Activated naive CD8-positive, alpha-beta T cell treated with anti-CD3 and anti-CD28 coated beads, Interleukin-2, amount 50 U/mL, for 24 hours (primary cell): Measurements from ENCODE around the gene NMRK2.
"Not testable (repeated sequence)": the region's sequence is repeated elsewhere in the genome, so short reads cannot be mapped to it uniquely, and the experiment has no call there.

Experiments
- ATAC-seq: fragments of 150-1000 bp; cut with Tn5 transposase; one replicate; pipeline ENCODE4 v1.10.0; 2021
- DNase-seq: peaks from one replicate; pipeline ENCODE4 v3.0.0; 2021
- H3K27ac Mint-ChIP-seq: one replicate; pipeline ENCODE4 v1.8.0; 2021; ENCODE audit warnings: mild to moderate bottlenecking, mixed read lengths
- H3K27me3 Mint-ChIP-seq: one replicate; pipeline ENCODE4 v1.8.0; 2021; ENCODE audit warnings: mixed read lengths
- H3K36me3 Mint-ChIP-seq: one replicate; pipeline ENCODE4 v1.8.0; 2021; ENCODE audit warnings: low read depth, mixed read lengths
- H3K4me1 Mint-ChIP-seq: one replicate; pipeline ENCODE4 v1.8.0; 2021; ENCODE audit warnings: mixed read lengths
- H3K4me3 Mint-ChIP-seq: one replicate; pipeline ENCODE4 v1.8.0; 2021; ENCODE audit warnings: mild to moderate bottlenecking, moderate library complexity, mixed read lengths
- H3K9me3 Mint-ChIP-seq: one replicate; pipeline ENCODE4 v1.8.0; 2021; ENCODE audit warnings: mixed read lengths

The NMRK2 gene

DNA sequence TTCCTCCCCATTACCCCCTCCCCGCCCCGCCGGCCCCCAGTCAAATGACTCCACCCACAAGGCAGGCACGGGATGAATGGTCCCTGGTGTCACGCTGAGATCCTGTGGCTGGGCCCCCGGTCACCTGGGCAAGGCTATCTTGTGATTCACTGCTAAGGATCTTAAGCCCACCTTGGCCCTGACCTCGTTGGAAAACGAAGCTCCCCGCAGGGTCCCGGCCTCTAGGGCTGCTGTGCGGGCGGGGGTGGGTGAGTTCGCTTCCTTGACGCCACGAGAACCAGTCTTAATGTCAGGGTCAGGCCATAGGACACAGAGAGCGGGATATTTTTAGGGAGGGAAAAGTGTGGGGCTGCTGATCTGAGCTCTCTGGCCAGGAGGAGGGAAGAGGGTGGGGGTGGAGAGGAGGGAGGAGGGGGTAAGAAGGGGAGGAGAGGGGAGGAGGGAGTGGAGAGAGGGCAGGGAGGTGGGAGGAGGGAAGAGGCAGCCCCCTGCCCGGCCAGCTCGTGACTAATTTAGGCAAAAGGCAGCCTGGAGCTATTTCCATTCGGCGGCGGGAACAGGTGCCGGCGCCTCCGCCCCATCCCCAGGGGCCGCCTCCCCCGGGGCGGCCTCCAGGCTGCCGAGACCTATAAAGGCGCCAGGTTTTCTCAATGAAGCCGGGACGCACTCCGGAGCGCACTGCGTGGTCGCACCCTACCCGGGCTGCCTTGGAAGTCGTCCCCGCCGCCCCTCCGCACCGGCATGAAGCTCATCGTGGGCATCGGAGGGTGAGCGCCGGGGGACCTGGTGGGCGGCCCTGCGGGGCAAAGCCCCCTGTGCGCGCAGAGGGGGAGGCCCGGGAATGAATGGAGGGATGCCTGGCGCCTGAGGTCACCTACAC lies at the start of gene NMRK2:
Gene NMRK2 (plus strand): TSS at position 139 of the 880 bp plus-strand sequence. CDS start 603 bp downstream, at position 742.
- Mint-ChIP-seq H3K27me3 (peaks cover 22% of the 10 kb centered on the region), H3K36me3 (no peaks in the 10 kb centered on the region), H3K4me3 (no peak within 1 kb of the TSS), H3K4me1 (no peaks in the 10 kb centered on the region), H3K27ac (no peak within 1 kb of the TSS), H3K9me3 (no peaks in the 10 kb centered on the region)
- peak; percentile 14 for DNase-seq
- no peak for ATAC-seq

DNA sequence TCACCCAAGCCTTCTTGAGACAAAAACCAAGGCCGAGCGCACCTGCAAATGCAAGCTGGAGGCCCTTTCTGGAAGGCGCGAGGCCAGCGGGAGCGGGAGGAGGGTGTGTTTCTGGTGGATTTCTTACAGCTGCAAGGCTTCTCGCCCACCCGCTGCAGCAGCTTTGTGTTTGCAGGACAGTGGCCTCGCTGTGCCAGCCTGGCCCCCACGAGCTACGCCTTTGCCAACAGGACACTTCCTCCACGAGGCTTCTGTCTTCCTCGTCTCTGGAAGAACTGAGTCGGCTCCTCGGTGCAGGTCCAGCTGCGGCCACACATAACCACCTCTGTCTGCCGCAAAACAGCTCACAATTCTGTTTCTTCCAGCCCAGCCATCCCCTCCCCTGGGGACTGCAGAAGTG lies 42.3 kb upstream of the NMRK2 start:
- Mint-ChIP-seq H3K4me1 (no peaks in the 10 kb centered on the region), H3K36me3 (no peaks in the 10 kb centered on the region), H3K27me3 (no peaks in the 10 kb centered on the region), H3K9me3 (no peaks in the 10 kb centered on the region), H3K4me3 (no peak overlapping the region), H3K27ac (no peak overlapping the region)
- DNase-seq (no peak), ATAC-seq (no peak)

- no peaks in the 10 kb centered on the region for H3K9me3 Mint-ChIP-seq
- no peaks in the 10 kb centered on the region for H3K27me3 Mint-ChIP-seq
- ATAC-seq (no peak), DNase-seq (no peak)
- H3K4me1 Mint-ChIP-seq, result peaks cover 3% of the 10 kb centered on the region
- H3K36me3 Mint-ChIP-seq, result no peaks in the 10 kb centered on the region
- no peak overlapping the region for H3K4me3 Mint-ChIP-seq
- H3K27ac Mint-ChIP-seq, result no peak overlapping the region
These were observed 39.2 kb upstream of the NMRK2 start for GRCh38 chr19:3893509-3894179.

DNA sequence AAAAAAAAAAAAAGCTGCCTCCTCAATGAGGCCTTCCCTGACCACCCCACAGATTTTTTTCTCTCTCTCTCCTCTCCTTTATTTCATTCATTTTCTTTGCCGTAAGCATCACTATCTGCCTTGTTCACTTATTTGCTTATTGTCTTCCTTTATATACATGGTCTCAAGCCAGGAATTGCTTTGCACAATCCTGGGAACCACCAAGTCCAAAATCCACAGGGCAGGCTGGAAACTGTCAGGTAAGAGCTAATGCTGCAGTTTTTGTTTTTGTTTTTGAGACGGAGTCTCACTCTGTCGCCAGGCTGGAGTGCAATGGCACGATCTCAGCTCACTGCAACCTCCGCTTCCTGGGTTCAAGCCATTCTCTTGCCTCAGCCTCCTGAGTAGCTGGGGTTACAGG lies 37.9 kb upstream of the NMRK2 start:
- H3K4me1 Mint-ChIP-seq, H3K27ac Mint-ChIP-seq, H3K4me3 Mint-ChIP-seq, DNase-seq, H3K9me3 Mint-ChIP-seq, H3K27me3 Mint-ChIP-seq, ATAC-seq, H3K36me3 Mint-ChIP-seq: not testable (repeated sequence)

- no peaks in the 10 kb centered on the region for H3K27me3 Mint-ChIP-seq
- DNase-seq, result no peak
- no peak overlapping the region for H3K27ac Mint-ChIP-seq
- H3K4me3 Mint-ChIP-seq, result no peak overlapping the region
- ATAC-seq, result no peak
- no peaks in the 10 kb centered on the region for H3K36me3 Mint-ChIP-seq
- peaks cover 3% of the 10 kb centered on the region for H3K4me1 Mint-ChIP-seq
- H3K9me3 Mint-ChIP-seq, result peaks cover 4% of the 10 kb centered on the region
These were observed 37.1 kb upstream of the NMRK2 start for GRCh38 chr19:3895788-3896187.

DNA sequence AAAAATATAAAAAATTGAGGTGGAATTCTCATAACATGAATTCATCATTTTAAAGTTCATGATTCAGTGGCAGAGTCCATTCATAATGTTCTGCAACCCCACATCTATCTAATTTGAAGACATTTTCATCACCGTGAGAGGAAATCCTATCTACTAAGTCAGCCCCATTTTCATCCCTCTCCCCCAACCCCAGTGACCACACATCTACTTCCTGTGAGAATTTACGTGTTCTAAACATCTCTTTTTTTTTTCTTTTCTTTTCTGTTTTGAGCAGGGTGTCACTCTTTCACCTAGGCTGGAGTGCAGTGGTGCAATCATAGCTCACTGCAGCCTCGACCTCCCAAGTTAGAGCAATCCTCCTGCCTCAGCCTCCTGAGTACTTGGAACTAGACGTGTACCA lies 34.9 kb upstream of the NMRK2 start:
- H3K9me3 Mint-ChIP-seq, result peaks cover 4% of the 10 kb centered on the region
- no peaks in the 10 kb centered on the region for H3K27me3 Mint-ChIP-seq
- H3K4me3 Mint-ChIP-seq, result no peak overlapping the region
- ATAC-seq (no peak), DNase-seq (no peak)
- no peak overlapping the region for H3K27ac Mint-ChIP-seq
- H3K36me3 Mint-ChIP-seq, result no peaks in the 10 kb centered on the region
- H3K4me1 Mint-ChIP-seq, result peaks cover 3% of the 10 kb centered on the region

DNA sequence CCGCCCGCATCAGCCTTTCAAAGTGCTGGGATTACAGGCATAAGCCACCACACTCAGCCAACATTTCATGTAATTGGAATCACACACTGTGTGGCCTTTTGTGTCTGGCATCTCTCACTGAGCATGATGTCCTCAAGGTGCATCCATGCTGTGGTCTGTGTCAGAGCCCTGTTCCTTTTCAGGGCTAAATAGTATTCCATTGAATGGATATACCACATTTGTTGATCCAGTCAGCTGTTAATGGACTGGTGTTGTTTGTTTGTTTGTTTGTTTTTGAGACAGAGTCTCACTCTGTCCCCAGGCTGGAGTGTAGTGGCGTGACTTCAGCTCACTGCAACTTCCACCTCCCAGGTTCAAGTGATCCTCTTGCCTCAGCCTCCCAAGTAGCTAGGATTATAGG lies 34.4 kb upstream of the NMRK2 start:
- Mint-ChIP-seq H3K4me1 (peaks cover 3% of the 10 kb centered on the region), H3K27ac (no peak overlapping the region), H3K9me3 (peaks cover 4% of the 10 kb centered on the region), H3K36me3 (no peaks in the 10 kb centered on the region), H3K27me3 (no peaks in the 10 kb centered on the region), H3K4me3 (no peak overlapping the region)
- DNase-seq (no peak), ATAC-seq (no peak)

GRCh38 chr19:3899531-3900294 lies 33.2 kb upstream of the NMRK2 start:
- no peak overlapping the region for H3K4me3 Mint-ChIP-seq
- H3K36me3 Mint-ChIP-seq, result no peaks in the 10 kb centered on the region
- no peak overlapping the region for H3K27ac Mint-ChIP-seq
- ATAC-seq (no peak), DNase-seq (no peak)
- peaks cover 3% of the 10 kb centered on the region for H3K4me1 Mint-ChIP-seq
- no peaks in the 10 kb centered on the region for H3K27me3 Mint-ChIP-seq
- peaks cover 4% of the 10 kb centered on the region for H3K9me3 Mint-ChIP-seq

DNA sequence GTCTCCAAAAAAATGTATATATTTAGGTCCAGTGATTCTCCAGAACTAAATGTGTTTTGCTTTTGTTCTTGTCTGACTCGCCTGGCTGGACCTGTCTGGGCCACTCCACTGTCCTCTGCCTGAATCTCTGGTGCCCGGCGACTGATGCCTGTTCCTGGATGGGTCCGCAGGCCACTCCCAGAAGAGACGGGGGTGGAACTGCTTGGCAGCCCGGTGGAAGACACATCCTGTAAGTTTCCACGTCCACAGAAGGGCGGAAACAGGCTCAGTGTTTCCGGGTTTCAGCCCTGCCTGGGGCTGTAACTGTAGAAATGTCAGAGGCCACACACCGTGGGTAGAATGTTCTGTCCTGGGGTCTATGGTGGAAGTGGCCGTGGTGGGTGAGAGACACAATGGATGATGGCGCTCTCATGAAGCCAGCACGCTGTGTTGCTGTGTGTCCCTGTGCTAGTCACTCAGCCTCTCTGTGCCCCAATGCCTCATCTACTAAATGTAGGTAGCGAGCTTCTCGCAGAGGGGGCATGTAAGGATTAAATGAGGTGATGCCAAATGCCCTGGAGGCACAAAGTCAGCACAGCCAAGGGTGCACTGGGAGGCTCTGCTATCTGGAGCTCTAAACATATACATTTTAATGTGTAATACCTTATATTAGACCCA lies 30.4 kb upstream of the NMRK2 start:
- ATAC-seq (no peak), DNase-seq (no peak)
- H3K36me3 Mint-ChIP-seq, result no peaks in the 10 kb centered on the region
- no peak overlapping the region for H3K4me3 Mint-ChIP-seq
- no peak overlapping the region for H3K27ac Mint-ChIP-seq
- peaks cover 4% of the 10 kb centered on the region for H3K9me3 Mint-ChIP-seq
- peaks cover 3% of the 10 kb centered on the region for H3K4me1 Mint-ChIP-seq
- H3K27me3 Mint-ChIP-seq, result no peaks in the 10 kb centered on the region

DNA sequence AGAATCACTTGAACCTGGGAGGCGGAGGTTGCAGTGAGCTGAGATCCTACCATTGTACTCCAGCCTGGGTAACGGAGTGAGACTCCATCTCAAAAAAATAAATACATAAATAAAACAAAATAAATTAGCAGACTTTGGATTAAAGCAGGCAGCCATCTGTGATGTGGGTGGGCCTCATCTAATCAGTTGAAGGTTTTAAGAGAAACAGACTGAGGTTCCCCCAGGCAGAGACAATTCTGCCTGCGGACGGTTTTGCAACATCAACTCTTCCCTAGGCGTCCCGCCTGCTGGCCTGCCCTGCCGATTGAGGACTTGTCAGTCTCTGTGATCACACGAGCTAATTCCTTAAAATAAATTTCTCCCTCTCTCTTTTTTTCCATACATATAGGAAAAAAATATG lies 28.6 kb upstream of the NMRK2 start:
- H3K9me3 Mint-ChIP-seq, result no peaks in the 10 kb centered on the region
- no peaks in the 10 kb centered on the region for H3K36me3 Mint-ChIP-seq
- no peak for ATAC-seq

GRCh38 chr19:3907626-3908265 lies 25.1 kb upstream of the NMRK2 start:
- DNase-seq (no peak), ATAC-seq (no peak)
- Mint-ChIP-seq H3K36me3 (no peaks in the 10 kb centered on the region), H3K9me3 (no peaks in the 10 kb centered on the region), H3K27me3 (no peaks in the 10 kb centered on the region), H3K4me1 (no peaks in the 10 kb centered on the region), H3K27ac (no peak overlapping the region), H3K4me3 (no peak overlapping the region)

More for the DNA sequence above, 28.6 kb upstream of the NMRK2 start:
- H3K4me3 Mint-ChIP-seq, result no peak overlapping the region
- no peak overlapping the region for H3K27ac Mint-ChIP-seq
- DNase-seq, result no peak
- no peaks in the 10 kb centered on the region for H3K27me3 Mint-ChIP-seq
- H3K4me1 Mint-ChIP-seq, result no peaks in the 10 kb centered on the region

- ATAC-seq (no peak), DNase-seq (no peak)
- H3K4me3 Mint-ChIP-seq, result no peak overlapping the region
- H3K27me3 Mint-ChIP-seq, result no peaks in the 10 kb centered on the region
- no peaks in the 10 kb centered on the region for H3K36me3 Mint-ChIP-seq
- H3K27ac Mint-ChIP-seq, result no peak overlapping the region
- H3K4me1 Mint-ChIP-seq, result no peaks in the 10 kb centered on the region
- no peaks in the 10 kb centered on the region for H3K9me3 Mint-ChIP-seq
These were observed 24.4 kb upstream of the NMRK2 start for GRCh38 chr19:3908266-3909054.

DNA sequence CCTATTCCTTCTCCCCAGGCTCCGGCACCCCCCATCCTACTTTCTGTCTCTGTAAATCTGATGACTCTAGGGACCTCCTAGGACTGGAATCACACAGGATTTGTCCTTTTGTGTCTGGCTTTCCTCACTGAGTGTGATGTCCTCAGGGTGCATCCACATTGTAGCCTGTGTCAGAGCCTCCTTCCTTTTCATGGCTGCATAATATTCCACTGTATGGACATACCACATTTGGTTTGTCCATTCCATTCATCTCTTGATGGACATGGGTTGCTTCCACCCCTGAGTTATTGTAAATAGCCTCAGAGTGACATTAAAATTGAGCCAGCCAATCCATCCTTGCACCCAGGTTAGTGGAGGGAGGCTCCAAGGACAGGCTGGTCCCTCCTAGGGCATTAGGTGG lies 22.8 kb upstream of the NMRK2 start:
- Mint-ChIP-seq H3K27me3 (no peaks in the 10 kb centered on the region), H3K4me1 (no peaks in the 10 kb centered on the region), H3K9me3 (no peaks in the 10 kb centered on the region), H3K36me3 (no peaks in the 10 kb centered on the region), H3K4me3 (no peak overlapping the region), H3K27ac (no peak overlapping the region)
- ATAC-seq (no peak), DNase-seq (no peak)
